ENCODE data around the gene NHSL2.

NHSL2 gene

GRCh38 chrX:71993371-71993770, 82.7 kb downstream of the NHSL2 start:
- Mint-ChIP-seq H3K36me3 (ENCODE audit: low read depth) (no peaks in the 10 kb centered on the region), H3K27me3 (ENCODE audit: low read depth) (no peaks in the 10 kb centered on the region), H3K9me3 (peaks cover 11% of the 10 kb centered on the region), H3K4me3 (no peak overlapping the region), H3K27ac (no peak overlapping the region), H3K4me1 (peaks cover 57% of the 10 kb centered on the region)
- no peak for TF ChIP-seq CTCF (IDR thresholded peaks at IDR 0.05; ENCODE audit: unreplicated experiment in 3 of 3)

- no peak overlapping the region for H3K4me3 Mint-ChIP-seq
- H3K9me3 Mint-ChIP-seq = peaks cover 11% of the 10 kb centered on the region
- H3K4me1 Mint-ChIP-seq = peaks cover 62% of the 10 kb centered on the region
- H3K27me3 Mint-ChIP-seq (ENCODE audit: low read depth) = no peaks in the 10 kb centered on the region
- H3K27ac Mint-ChIP-seq = no peak overlapping the region
- no peaks in the 10 kb centered on the region for H3K36me3 Mint-ChIP-seq (ENCODE audit: low read depth)
- TF ChIP-seq CTCF (IDR thresholded peaks at IDR 0.05; ENCODE audit: unreplicated experiment in 3 of 3) = no peak
Measured at GRCh38 chrX:71994601-71995000, 84.0 kb downstream of the NHSL2 start.

- Mint-ChIP-seq H3K27ac (peak overlapping the region in 1 of 3 experiments; percentile 27), H3K4me3 (no peak overlapping the region), H3K27me3 (ENCODE audit: low read depth) (no peaks in the 10 kb centered on the region), H3K36me3 (ENCODE audit: low read depth) (no peaks in the 10 kb centered on the region), H3K4me1 (peaks cover 57% of the 10 kb centered on the region), H3K9me3 (peaks cover 11% of the 10 kb centered on the region)
- TF ChIP-seq CTCF (IDR thresholded peaks at IDR 0.05; ENCODE audit: unreplicated experiment in 3 of 3) = no peak
Measured at GRCh38 chrX:71995122-71995521, 84.5 kb downstream of the NHSL2 start.

- Mint-ChIP-seq H3K4me3 (no peak overlapping the region), H3K27me3 (ENCODE audit: low read depth) (no peaks in the 10 kb centered on the region), H3K4me1 (peaks cover 47% of the 10 kb centered on the region), H3K9me3 (peaks cover 5% of the 10 kb centered on the region), H3K36me3 (ENCODE audit: low read depth) (no peaks in the 10 kb centered on the region), H3K27ac (peak overlapping the region in 1 of 3 experiments; percentile 58)
- no peak for TF ChIP-seq CTCF (IDR thresholded peaks at IDR 0.05; ENCODE audit: unreplicated experiment in 3 of 3)
Measured at GRCh38 chrX:71996136-71996535, 85.5 kb downstream of the NHSL2 start.

GRCh38 chrX:71996826-71997225, 86.2 kb downstream of the NHSL2 start:
- H3K4me3 Mint-ChIP-seq = no peak overlapping the region
- no peaks in the 10 kb centered on the region for H3K27me3 Mint-ChIP-seq (ENCODE audit: low read depth)
- H3K27ac Mint-ChIP-seq = peak overlapping the region in 2 of 3 experiments; percentile 58 to 87
- TF ChIP-seq CTCF (IDR thresholded peaks at IDR 0.05; ENCODE audit: unreplicated experiment in 3 of 3) = no peak
- H3K9me3 Mint-ChIP-seq = peaks cover 8% of the 10 kb centered on the region
- peaks cover 47% of the 10 kb centered on the region for H3K4me1 Mint-ChIP-seq
- no peaks in the 10 kb centered on the region for H3K36me3 Mint-ChIP-seq (ENCODE audit: low read depth)

- Mint-ChIP-seq H3K36me3 (ENCODE audit: low read depth) (no peaks in the 10 kb centered on the region), H3K4me1 (peaks cover 42% of the 10 kb centered on the region), H3K9me3 (peaks cover 8% of the 10 kb centered on the region), H3K27ac (peak overlapping the region in 2 of 3 experiments; percentile 58 to 87), H3K27me3 (ENCODE audit: low read depth) (no peaks in the 10 kb centered on the region), H3K4me3 (no peak overlapping the region)
- TF ChIP-seq CTCF (IDR thresholded peaks at IDR 0.05; ENCODE audit: unreplicated experiment in 3 of 3) = no peak
Measured at GRCh38 chrX:71997320-71997719, 86.7 kb downstream of the NHSL2 start.

Measured in nephron (organoid).